HuH-7.5 (cell line): ENCODE measurements around the gene WDR93.

Experiments
- DNase-seq: peaks from one replicate; pipeline ENCODE4 v3.0.0; 2011; ENCODE audit warnings: low spot score

Gene WDR93

GRCh38 chr15:89662893-89663626 is 27.6 kb upstream of the WDR93 start:
- DNase-seq, result peak; percentile 12

GRCh38 chr15:89664441-89665350 is 25.9 kb upstream of the WDR93 start:
- DNase-seq, result no peak

GRCh38 chr15:89665449-89666181 is 25.0 kb upstream of the WDR93 start:
- DNase-seq, result no peak

- no peak for DNase-seq
Measured at GRCh38 chr15:89666184-89666857, 24.3 kb upstream of the WDR93 start.

- no peak for DNase-seq
Measured at GRCh38 chr15:89666858-89667705, 23.5 kb upstream of the WDR93 start.

GRCh38 chr15:89667706-89667960 is 23.0 kb upstream of the WDR93 start:
- no peak for DNase-seq

- DNase-seq, result no peak
Measured at GRCh38 chr15:89668171-89668570, 22.4 kb upstream of the WDR93 start.

GRCh38 chr15:89669309-89669865 is 21.2 kb upstream of the WDR93 start:
- no peak for DNase-seq

- DNase-seq, result no peak
Measured at GRCh38 chr15:89669941-89670340, 20.7 kb upstream of the WDR93 start.

GRCh38 chr15:89670971-89671560 is 19.5 kb upstream of the WDR93 start:
- DNase-seq, result no peak

- DNase-seq, result no peak
Measured at GRCh38 chr15:89671687-89672086, 18.9 kb upstream of the WDR93 start.

GRCh38 chr15:89672221-89673164 is 18.1 kb upstream of the WDR93 start:
- no peak for DNase-seq

- peak; percentile 81 for DNase-seq
Measured at GRCh38 chr15:89673165-89673512, 17.5 kb upstream of the WDR93 start.

- no peak for DNase-seq
Measured at GRCh38 chr15:89674526-89674925, 16.1 kb upstream of the WDR93 start.

GRCh38 chr15:89675606-89676005 is 15.0 kb upstream of the WDR93 start:
- no peak for DNase-seq

- no peak for DNase-seq
Measured at GRCh38 chr15:89677381-89677780, 13.2 kb upstream of the WDR93 start.

GRCh38 chr15:89679212-89679611 is 11.4 kb upstream of the WDR93 start, which contains the start of gene PLIN1:
Gene PLIN1, minus strand, starts transcription at chr15:89679367. Its CDS starts 1,878 bp downstream, at chr15:89677489.
- no peak for DNase-seq

GRCh38 chr15:89680282-89680873 is 10.2 kb upstream of the WDR93 start:
- no peak for DNase-seq

- no peak for DNase-seq
Measured at GRCh38 chr15:89681146-89681545, 9.5 kb upstream of the WDR93 start.
